ENCODE data around the gene ENDOD1.
A peak's percentile ranks its signal among the peaks of the same experiment; 100 is the strongest.

DNA sequence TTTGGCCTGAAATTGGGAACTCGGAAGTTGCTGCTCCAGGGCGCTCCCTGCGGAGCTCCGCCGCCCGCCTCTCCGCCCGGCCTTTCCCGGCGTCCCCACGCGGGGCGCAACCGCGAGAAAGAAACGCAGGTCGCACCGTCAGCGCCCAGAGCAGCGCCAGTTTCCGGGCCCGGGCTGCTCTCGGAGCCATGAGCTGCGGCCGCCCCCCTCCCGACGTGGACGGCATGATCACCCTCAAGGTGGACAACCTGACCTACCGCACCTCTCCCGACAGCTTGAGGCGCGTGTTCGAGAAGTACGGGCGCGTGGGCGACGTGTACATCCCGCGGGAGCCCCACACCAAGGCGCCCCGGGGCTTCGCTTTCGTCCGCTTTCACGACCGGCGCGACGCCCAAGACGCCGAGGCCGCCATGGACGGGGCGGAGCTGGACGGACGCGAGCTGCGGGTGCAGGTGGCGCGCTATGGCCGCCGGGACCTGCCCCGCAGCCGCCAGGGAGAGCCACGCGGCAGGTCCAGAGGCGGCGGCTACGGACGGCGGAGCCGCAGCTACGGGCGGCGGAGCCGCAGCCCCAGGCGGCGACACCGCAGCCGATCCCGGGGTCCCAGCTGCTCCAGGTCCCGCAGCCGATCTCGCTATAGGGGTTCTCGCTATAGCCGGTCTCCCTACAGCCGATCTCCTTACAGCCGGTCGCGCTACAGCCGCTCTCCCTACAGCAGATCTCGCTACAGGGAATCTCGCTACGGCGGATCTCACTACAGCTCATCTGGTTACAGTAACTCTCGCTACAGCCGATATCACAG is 22.4 kb upstream of the ENDOD1 start:
- TF ChIP-seq, protein P1, sequence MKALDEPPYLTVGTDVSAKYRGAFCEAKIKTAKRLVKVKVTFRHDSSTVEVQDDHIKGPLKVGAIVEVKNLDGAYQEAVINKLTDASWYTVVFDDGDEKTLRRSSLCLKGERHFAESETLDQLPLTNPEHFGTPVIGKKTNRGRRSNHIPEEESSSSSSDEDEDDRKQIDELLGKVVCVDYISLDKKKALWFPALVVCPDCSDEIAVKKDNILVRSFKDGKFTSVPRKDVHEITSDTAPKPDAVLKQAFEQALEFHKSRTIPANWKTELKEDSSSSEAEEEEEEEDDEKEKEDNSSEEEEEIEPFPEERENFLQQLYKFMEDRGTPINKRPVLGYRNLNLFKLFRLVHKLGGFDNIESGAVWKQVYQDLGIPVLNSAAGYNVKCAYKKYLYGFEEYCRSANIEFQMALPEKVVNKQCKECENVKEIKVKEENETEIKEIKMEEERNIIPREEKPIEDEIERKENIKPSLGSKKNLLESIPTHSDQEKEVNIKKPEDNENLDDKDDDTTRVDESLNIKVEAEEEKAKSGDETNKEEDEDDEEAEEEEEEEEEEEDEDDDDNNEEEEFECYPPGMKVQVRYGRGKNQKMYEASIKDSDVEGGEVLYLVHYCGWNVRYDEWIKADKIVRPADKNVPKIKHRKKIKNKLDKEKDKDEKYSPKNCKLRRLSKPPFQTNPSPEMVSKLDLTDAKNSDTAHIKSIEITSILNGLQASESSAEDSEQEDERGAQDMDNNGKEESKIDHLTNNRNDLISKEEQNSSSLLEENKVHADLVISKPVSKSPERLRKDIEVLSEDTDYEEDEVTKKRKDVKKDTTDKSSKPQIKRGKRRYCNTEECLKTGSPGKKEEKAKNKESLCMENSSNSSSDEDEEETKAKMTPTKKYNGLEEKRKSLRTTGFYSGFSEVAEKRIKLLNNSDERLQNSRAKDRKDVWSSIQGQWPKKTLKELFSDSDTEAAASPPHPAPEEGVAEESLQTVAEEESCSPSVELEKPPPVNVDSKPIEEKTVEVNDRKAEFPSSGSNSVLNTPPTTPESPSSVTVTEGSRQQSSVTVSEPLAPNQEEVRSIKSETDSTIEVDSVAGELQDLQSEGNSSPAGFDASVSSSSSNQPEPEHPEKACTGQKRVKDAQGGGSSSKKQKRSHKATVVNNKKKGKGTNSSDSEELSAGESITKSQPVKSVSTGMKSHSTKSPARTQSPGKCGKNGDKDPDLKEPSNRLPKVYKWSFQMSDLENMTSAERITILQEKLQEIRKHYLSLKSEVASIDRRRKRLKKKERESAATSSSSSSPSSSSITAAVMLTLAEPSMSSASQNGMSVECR (CRISPR knock-in tag; IDR thresholded peaks at IDR 0.05; ENCODE audit: borderline replicate concordance): no peak; the same call in 1 of the 2 replicates
- TF ChIP-seq ELF4 (CRISPR knock-in tag; IDR thresholded peaks at IDR 0.05; ENCODE audit: low read depth) (no peak), CBFB (CRISPR knock-in tag; IDR thresholded peaks at IDR 0.05; ENCODE audit: low read depth) (no peak), NFYB (CRISPR knock-in tag; conservative IDR thresholded peaks at IDR 0.05; ENCODE audit: low read depth) (no peak), ESRRA (CRISPR knock-in tag; IDR thresholded peaks at IDR 0.05; ENCODE audit: borderline replicate concordance) (no peak), ZNF423 (CRISPR knock-in tag; IDR thresholded peaks at IDR 0.05) (no peak), RORB (CRISPR knock-in tag; IDR thresholded peaks at IDR 0.05) (no peak), ZNF263 (CRISPR knock-in tag; IDR thresholded peaks at IDR 0.05; ENCODE audit: low read depth) (no peak), CREM (CRISPR knock-in tag; IDR thresholded peaks at IDR 0.05) (peak; percentile 22; the same call in 1 of the 2 replicates)
- TF ChIP-seq, protein P2, sequence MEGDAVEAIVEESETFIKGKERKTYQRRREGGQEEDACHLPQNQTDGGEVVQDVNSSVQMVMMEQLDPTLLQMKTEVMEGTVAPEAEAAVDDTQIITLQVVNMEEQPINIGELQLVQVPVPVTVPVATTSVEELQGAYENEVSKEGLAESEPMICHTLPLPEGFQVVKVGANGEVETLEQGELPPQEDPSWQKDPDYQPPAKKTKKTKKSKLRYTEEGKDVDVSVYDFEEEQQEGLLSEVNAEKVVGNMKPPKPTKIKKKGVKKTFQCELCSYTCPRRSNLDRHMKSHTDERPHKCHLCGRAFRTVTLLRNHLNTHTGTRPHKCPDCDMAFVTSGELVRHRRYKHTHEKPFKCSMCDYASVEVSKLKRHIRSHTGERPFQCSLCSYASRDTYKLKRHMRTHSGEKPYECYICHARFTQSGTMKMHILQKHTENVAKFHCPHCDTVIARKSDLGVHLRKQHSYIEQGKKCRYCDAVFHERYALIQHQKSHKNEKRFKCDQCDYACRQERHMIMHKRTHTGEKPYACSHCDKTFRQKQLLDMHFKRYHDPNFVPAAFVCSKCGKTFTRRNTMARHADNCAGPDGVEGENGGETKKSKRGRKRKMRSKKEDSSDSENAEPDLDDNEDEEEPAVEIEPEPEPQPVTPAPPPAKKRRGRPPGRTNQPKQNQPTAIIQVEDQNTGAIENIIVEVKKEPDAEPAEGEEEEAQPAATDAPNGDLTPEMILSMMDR (IDR thresholded peaks at IDR 0.05): no peak
- TF ChIP-seq, protein P3, sequence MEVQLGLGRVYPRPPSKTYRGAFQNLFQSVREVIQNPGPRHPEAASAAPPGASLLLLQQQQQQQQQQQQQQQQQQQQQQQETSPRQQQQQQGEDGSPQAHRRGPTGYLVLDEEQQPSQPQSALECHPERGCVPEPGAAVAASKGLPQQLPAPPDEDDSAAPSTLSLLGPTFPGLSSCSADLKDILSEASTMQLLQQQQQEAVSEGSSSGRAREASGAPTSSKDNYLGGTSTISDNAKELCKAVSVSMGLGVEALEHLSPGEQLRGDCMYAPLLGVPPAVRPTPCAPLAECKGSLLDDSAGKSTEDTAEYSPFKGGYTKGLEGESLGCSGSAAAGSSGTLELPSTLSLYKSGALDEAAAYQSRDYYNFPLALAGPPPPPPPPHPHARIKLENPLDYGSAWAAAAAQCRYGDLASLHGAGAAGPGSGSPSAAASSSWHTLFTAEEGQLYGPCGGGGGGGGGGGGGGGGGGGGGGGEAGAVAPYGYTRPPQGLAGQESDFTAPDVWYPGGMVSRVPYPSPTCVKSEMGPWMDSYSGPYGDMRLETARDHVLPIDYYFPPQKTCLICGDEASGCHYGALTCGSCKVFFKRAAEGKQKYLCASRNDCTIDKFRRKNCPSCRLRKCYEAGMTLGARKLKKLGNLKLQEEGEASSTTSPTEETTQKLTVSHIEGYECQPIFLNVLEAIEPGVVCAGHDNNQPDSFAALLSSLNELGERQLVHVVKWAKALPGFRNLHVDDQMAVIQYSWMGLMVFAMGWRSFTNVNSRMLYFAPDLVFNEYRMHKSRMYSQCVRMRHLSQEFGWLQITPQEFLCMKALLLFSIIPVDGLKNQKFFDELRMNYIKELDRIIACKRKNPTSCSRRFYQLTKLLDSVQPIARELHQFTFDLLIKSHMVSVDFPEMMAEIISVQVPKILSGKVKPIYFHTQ (CRISPR knock-in tag; IDR thresholded peaks at IDR 0.05): no peak
- TF ChIP-seq, protein P4, sequence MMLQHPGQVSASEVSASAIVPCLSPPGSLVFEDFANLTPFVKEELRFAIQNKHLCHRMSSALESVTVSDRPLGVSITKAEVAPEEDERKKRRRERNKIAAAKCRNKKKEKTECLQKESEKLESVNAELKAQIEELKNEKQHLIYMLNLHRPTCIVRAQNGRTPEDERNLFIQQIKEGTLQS (CRISPR knock-in tag; conservative IDR thresholded peaks at IDR 0.05): no peak
- TF ChIP-seq, protein P5, sequence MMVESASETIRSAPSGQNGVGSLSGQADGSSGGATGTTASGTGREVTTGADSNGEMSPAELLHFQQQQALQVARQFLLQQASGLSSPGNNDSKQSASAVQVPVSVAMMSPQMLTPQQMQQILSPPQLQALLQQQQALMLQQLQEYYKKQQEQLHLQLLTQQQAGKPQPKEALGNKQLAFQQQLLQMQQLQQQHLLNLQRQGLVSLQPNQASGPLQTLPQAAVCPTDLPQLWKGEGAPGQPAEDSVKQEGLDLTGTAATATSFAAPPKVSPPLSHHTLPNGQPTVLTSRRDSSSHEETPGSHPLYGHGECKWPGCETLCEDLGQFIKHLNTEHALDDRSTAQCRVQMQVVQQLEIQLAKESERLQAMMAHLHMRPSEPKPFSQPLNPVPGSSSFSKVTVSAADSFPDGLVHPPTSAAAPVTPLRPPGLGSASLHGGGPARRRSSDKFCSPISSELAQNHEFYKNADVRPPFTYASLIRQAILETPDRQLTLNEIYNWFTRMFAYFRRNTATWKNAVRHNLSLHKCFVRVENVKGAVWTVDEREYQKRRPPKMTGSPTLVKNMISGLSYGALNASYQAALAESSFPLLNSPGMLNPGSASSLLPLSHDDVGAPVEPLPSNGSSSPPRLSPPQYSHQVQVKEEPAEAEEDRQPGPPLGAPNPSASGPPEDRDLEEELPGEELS (CRISPR knock-in tag; IDR thresholded peaks at IDR 0.05): peak; percentile 44; the same call in 1 of the 2 replicates

Data from WTC11 (cell line).